ENCODE results near the gene MAP2.

MAP2 gene

DNA sequence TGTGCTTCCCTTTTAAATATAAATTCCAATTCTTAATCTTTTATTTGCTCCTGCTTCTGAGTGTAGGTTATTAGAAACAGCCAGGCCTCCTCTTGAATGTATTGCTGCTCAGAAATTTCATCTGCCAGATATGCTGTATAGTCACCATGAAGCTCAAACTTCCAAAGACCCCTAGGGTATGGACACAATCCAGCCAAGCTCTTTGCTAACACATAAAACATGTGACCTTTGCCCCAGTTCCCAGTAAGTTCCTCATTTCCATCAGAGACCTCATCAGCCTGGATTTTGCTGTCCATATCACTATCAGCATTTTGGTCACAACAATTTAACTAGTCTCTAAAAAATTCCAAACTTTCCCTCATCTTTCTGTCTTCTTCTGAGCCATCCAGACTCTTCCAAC, 75.2 kb downstream of the MAP2 start:
- no peak overlapping the region for H3K27ac ChIP-seq
- no peak for TF ChIP-seq CTCF (conservative IDR thresholded peaks at IDR 0.05)

GRCh38 chr2:209501579-209501978, 77.7 kb downstream of the MAP2 start:
- no peak for TF ChIP-seq CTCF (conservative IDR thresholded peaks at IDR 0.05)
- H3K27ac ChIP-seq: peak overlapping the region; percentile 49

DNA sequence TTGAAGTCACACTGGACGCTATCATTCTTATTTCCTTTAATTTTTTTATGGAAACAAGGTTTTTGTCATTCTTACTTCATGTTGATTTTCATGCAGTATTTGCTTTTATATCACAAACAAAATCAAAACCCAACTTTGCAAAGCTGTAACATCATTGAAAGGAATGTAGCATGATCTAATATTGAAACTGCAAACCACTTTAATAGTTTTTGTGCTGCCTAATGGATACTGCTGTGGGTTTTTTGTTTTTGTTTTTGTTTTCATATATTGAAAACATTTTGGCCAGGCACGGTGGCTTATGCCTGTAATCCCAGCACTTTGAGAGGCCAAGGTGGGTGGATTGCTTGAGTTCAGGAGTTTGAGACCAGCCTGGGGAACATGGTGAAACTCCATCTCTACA, 81.6 kb downstream of the MAP2 start:
- no peak for TF ChIP-seq CTCF (conservative IDR thresholded peaks at IDR 0.05)

DNA sequence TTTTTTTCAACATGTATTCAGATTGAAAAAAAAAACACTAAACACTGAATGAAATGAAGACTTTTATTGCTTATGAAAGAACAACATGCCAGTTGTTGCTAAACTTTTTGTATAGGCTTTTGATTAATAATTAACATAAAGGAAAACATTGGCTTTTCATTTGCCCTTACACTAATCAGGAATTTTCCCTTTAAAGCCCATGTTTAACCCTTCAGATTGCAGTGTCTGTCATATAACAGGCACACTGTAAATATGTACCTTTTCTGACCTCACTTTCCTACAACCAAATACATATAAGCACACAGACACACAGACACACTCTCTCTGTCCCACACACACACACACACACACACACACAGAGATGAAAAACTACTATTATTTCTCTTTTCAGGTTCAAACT, 84.4 kb downstream of the MAP2 start:
- no peak for TF ChIP-seq CTCF (conservative IDR thresholded peaks at IDR 0.05)
- H3K27ac ChIP-seq: peak overlapping the region; percentile 43

More for the DNA sequence above, 81.6 kb downstream of the MAP2 start:
- H3K27ac ChIP-seq: no peak overlapping the region

DNA sequence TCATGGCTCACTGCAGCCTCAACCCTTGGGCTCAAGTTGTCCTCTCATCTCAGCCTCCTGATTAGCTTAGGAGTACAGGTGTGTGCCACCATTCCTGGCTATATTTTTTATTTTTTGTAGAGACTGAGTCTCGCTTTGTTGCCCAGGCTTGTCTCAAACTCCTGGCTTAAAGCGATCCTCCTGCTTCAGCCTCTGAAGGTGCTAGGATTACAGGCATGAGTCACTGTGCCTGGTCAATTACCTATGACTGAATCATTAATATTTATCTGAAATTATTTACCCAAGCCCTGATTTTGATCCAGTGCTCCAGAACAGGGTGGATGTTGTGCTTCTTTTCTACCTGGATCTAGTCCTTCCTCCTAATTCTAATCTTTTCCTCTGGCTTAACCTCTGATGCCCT, 87.8 kb downstream of the MAP2 start:
- TF ChIP-seq CTCF (conservative IDR thresholded peaks at IDR 0.05): no peak
- no peak overlapping the region for H3K27ac ChIP-seq

DNA sequence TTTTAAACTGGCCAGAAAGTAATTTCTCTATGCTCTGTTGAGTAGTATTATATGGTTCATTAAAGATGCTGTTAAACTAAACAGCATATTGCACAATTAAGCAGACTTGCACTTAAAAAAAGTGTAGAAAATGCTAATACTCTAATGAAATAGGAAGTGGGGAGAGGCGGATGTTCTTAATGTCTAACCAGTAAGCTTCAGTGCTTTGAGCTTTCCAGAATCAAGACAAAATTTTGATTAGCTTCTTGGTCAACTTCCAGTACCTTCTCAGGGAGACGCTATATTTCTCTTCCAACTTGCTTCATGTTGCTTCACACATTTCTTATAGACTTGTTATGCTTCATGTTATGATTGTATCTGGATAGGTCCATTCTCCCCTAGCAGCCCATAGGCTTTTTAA, 89.1 kb downstream of the MAP2 start:
- H3K27ac ChIP-seq: no peak overlapping the region
- no peak for TF ChIP-seq CTCF (conservative IDR thresholded peaks at IDR 0.05)

DNA sequence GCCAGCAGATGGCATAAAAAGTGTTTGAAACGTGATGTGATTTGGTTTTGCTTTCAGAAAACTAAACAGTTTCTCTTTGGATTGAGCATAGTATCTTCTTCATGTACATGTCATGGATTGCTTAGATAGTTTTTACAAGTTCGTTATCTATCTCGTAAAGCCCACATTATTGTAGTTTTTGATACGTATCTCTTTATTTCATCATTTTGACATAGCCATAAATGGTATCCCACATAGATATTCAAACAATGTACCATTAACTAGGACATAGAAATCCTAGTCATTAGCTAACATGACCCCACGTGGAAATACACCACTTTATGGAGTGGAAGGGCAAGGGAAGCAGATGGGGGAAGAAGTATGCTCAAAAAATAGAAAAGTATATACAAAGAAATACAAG, 93.6 kb downstream of the MAP2 start:
- H3K27ac ChIP-seq: peak overlapping the region; percentile 58
- TF ChIP-seq CTCF (conservative IDR thresholded peaks at IDR 0.05): no peak

DNA sequence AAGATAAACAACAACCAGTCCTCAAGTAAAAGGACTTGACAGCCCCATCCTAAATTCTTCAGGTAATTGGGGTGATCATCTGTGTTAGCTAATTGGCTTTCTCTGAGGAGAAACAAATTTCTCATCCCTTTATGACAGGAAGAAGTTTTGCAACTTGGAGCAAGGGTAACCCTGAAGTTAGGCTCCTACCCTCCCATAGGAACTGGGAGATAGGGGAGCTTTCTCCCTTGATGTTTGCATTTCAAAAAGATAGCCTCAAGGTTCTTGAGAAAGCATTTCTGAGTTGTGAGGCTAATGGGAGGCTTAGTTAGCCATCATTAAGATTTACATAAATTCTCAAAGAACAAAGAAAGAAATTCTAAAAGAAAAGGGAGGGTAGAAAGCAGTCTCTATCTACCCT, 95.4 kb downstream of the MAP2 start:
- no peak for TF ChIP-seq CTCF (conservative IDR thresholded peaks at IDR 0.05)
- H3K27ac ChIP-seq: peak overlapping the region; percentile 7; the same call in 1 of the 2 replicates
